ENCODE results near the gene DBNDD1.

DBNDD1 gene

GRCh38 chr16:90046122-90046970 lies 27.1 kb upstream of the DBNDD1 start:
- in situ Hi-C loops (cut with HindIII; ENCODE audit: low sequenced_read_pairs), result no loop called here

DNA sequence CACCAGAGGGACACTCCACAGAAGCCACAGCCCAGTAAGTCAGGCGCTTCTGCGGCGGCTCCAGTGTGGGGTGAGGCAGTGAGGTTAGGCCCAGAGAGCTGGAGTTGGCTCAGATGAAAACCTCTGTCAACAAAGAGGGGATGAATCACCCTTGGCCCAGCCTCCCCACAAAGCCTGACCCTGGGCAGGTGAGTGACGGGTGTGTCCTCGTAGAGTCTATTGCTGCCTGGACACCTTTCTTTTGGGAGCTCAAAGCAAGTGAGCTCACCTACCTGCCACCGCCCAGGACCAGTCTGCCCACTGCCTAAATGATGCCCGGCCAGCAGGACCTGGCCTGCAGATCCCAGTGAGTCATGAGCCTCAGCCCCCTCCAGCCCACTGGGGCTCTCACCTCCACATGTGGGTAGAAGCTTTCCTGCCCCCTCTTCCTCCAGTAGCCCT lies 24.9 kb upstream of the DBNDD1 start:
- no peak overlapping the region for H3K4me3 ChIP-seq (ENCODE audit: low read depth, low read length)
- no peak for DNase-seq (ENCODE audit: low read depth)
- TF ChIP-seq, protein P1, sequence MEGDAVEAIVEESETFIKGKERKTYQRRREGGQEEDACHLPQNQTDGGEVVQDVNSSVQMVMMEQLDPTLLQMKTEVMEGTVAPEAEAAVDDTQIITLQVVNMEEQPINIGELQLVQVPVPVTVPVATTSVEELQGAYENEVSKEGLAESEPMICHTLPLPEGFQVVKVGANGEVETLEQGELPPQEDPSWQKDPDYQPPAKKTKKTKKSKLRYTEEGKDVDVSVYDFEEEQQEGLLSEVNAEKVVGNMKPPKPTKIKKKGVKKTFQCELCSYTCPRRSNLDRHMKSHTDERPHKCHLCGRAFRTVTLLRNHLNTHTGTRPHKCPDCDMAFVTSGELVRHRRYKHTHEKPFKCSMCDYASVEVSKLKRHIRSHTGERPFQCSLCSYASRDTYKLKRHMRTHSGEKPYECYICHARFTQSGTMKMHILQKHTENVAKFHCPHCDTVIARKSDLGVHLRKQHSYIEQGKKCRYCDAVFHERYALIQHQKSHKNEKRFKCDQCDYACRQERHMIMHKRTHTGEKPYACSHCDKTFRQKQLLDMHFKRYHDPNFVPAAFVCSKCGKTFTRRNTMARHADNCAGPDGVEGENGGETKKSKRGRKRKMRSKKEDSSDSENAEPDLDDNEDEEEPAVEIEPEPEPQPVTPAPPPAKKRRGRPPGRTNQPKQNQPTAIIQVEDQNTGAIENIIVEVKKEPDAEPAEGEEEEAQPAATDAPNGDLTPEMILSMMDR (IDR thresholded peaks at IDR 0.05; ENCODE audit: low read depth, low read length, missing control alignments), result no peak
- in situ Hi-C loops (cut with HindIII; ENCODE audit: low sequenced_read_pairs), result no loop called here

More at GRCh38 chr16:90046122-90046970, 27.1 kb upstream of the DBNDD1 start:
- peak overlapping the region; percentile 29 for H3K4me3 ChIP-seq (ENCODE audit: low read depth, low read length)
- TF ChIP-seq, protein P1 (IDR thresholded peaks at IDR 0.05; ENCODE audit: low read depth, low read length, missing control alignments), result no peak
- DNase-seq (ENCODE audit: low read depth), result no peak

DNA sequence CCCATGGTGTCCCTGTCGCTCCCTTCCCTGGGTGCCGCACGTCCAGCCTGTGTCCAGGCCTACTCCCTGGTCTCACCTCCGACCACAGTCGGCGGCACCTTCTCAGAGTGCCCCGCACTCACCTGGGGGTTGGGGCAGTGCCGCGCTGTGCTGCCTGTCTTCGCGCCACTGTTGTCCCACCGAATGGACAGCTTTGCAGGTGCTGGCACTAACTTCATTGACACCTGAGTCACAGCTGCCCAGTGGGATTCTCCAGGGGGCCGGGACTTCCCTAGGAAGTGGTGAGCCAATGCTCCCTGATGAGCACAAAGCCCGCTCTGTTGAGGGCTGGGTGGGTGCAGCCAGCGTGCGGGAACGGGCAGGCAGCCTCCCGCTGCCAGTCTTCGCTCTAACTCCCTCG lies 24.3 kb upstream of the DBNDD1 start:
- in situ Hi-C loops (cut with HindIII; ENCODE audit: low sequenced_read_pairs), result no loop called here
- H3K4me3 ChIP-seq (ENCODE audit: low read depth, low read length), result no peak overlapping the region
- TF ChIP-seq, protein P1 (IDR thresholded peaks at IDR 0.05; ENCODE audit: low read depth, low read length, missing control alignments), result no peak
- DNase-seq (ENCODE audit: low read depth), result no peak

GRCh38 chr16:90042946-90043514 lies 23.8 kb upstream of the DBNDD1 start:
- in situ Hi-C loops (cut with HindIII; ENCODE audit: low sequenced_read_pairs), result no loop called here
- TF ChIP-seq, protein P1 (IDR thresholded peaks at IDR 0.05; ENCODE audit: low read depth, low read length, missing control alignments), result no peak
- H3K4me3 ChIP-seq (ENCODE audit: low read depth, low read length), result no peak overlapping the region
- no peak for DNase-seq (ENCODE audit: low read depth)

- TF ChIP-seq, protein P1 (IDR thresholded peaks at IDR 0.05; ENCODE audit: low read depth, low read length, missing control alignments), result no peak
- no peak for DNase-seq (ENCODE audit: low read depth)
- H3K4me3 ChIP-seq (ENCODE audit: low read depth, low read length), result no peak overlapping the region
- in situ Hi-C loops (cut with HindIII; ENCODE audit: low sequenced_read_pairs), result no loop called here
Observed at GRCh38 chr16:90041896-90042473, 22.7 kb upstream of the DBNDD1 start.

GRCh38 chr16:90040152-90041023 lies 21.1 kb upstream of the DBNDD1 start:
- in situ Hi-C loops (cut with HindIII; ENCODE audit: low sequenced_read_pairs), result no loop called here
- TF ChIP-seq, protein P1 (IDR thresholded peaks at IDR 0.05; ENCODE audit: low read depth, low read length, missing control alignments), result no peak
- DNase-seq (ENCODE audit: low read depth), result no peak
- H3K4me3 ChIP-seq (ENCODE audit: low read depth, low read length), result no peak overlapping the region

Data from astrocyte of the cerebellum (primary cell).